ENCODE measurements around the gene TMEM40. TPM values are rescaled to one million over a fixed set of nuclear protein-coding genes. Genes with fewer than 3 reads are reported as not detected.

TMEM40 gene
- total RNA-seq, 4 donors from 2014 or later, result 0.62 to 1.2 TPM; not detected in 2

DNA sequence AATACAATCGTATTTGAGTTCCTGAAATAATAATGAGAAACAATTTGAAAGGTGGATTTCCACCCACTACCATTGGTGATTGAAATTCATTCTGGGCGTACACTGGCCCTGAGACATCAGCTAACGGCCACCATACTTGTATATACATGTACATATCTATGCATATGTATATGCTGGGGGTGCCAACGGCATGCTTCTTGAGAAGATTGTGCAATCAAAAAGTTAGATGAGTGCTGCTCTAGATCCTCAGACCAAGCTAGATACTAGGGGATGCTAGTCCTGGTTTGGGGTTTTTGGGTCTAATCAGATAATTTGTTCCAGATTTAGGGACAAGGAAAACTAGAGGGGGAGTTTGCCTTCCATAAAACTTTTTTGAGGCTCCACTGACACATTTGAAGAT lies 2.9 kb downstream of the TMEM40 start:
- peaks cover 19 to 25% of the 10 kb centered on the region in 2 donors for H3K4me1 ChIP-seq
- H3K27ac ChIP-seq, result no peak overlapping the region
- no peak for ATAC-seq
- TF ChIP-seq, protein P1, sequence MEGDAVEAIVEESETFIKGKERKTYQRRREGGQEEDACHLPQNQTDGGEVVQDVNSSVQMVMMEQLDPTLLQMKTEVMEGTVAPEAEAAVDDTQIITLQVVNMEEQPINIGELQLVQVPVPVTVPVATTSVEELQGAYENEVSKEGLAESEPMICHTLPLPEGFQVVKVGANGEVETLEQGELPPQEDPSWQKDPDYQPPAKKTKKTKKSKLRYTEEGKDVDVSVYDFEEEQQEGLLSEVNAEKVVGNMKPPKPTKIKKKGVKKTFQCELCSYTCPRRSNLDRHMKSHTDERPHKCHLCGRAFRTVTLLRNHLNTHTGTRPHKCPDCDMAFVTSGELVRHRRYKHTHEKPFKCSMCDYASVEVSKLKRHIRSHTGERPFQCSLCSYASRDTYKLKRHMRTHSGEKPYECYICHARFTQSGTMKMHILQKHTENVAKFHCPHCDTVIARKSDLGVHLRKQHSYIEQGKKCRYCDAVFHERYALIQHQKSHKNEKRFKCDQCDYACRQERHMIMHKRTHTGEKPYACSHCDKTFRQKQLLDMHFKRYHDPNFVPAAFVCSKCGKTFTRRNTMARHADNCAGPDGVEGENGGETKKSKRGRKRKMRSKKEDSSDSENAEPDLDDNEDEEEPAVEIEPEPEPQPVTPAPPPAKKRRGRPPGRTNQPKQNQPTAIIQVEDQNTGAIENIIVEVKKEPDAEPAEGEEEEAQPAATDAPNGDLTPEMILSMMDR (IDR thresholded peaks at IDR 0.05 in 4 of 5, conservative IDR thresholded peaks at IDR 0.05 in 1 of 5), result no peak
- TF ChIP-seq POLR2A (IDR thresholded peaks at IDR 0.05), result no peak
- no peak overlapping the region for H3K4me3 ChIP-seq
- intact Hi-C loops (cut with DNase I; ENCODE audit: low total_unique reads) (no loop called here), in situ Hi-C loops (cut with MboI; ENCODE audit: low sequenced_read_pairs in 4 of 4) (no loop called here)
- H3K36me3 ChIP-seq, result no peaks in the 10 kb centered on the region
- no peaks in the 10 kb centered on the region for H3K27me3 ChIP-seq
- no peaks in the 10 kb centered on the region for H3K9me3 ChIP-seq
- no peak for DNase-seq

DNA sequence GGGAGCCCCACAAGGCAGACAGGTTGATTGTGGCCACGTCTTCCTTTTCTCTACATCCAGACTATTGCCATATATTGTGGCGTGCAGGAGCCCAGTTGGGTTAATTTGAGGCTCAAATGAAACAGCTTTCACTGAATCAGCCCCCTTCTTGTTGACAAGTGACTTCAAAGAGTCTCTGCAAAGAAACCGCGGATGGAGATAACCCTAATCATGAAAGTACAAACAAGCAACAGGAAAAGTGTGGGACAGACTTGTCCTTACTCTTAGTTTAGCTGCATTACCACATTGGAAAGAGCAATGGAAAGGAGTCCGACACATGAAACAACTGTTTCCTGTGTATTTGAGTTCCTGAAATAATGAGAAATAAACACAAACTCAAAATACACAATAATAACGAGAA lies 3.3 kb downstream of the TMEM40 start:
- intact Hi-C loops (cut with DNase I; ENCODE audit: low total_unique reads), result no loop called here
- H3K27ac ChIP-seq, result no peak overlapping the region
- no peak for ATAC-seq
- H3K9me3 ChIP-seq, result no peaks in the 10 kb centered on the region
- no peak for DNase-seq
- in situ Hi-C loops (cut with MboI; ENCODE audit: low sequenced_read_pairs in 4 of 4), result no loop called here
- H3K27me3 ChIP-seq, result no peaks in the 10 kb centered on the region
- TF ChIP-seq, protein P1 (IDR thresholded peaks at IDR 0.05 in 4 of 5, conservative IDR thresholded peaks at IDR 0.05 in 1 of 5), result no peak
- TF ChIP-seq POLR2A (IDR thresholded peaks at IDR 0.05), result no peak
- H3K36me3 ChIP-seq, result no peaks in the 10 kb centered on the region
- no peak overlapping the region for H3K4me3 ChIP-seq
- H3K4me1 ChIP-seq, result peaks cover 22 to 30% of the 10 kb centered on the region in 2 donors

DNA sequence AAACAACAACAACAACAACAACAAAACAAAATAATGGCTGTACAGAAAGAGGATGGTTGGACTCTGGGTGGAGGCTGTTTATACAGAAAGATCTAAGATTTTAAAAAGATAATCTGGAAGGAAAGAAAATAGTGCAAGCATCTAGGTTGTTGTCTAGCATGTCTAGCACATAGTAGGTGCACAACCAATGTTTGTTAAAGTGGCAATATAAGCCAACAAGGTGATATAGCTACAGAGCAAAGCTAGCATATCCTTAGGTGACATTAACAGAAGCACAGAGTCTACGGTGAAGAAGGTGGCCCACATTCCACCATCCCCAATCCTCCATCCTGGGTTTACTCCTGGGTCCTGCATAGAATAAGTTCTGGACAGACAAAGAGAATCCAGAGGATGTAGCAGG lies 4.7 kb downstream of the TMEM40 start:
- peaks cover 31 to 37% of the 10 kb centered on the region in 2 donors for H3K4me1 ChIP-seq
- H3K4me3 ChIP-seq, result no peak overlapping the region
- H3K27ac ChIP-seq, result no peak overlapping the region
- H3K27me3 ChIP-seq, result no peaks in the 10 kb centered on the region
- intact Hi-C loops (cut with DNase I; ENCODE audit: low total_unique reads) (no loop called here), in situ Hi-C loops (cut with MboI; ENCODE audit: low sequenced_read_pairs in 4 of 4) (no loop called here)
- ATAC-seq, result no peak
- H3K9me3 ChIP-seq, result no peaks in the 10 kb centered on the region
- no peak for DNase-seq
- TF ChIP-seq, protein P1 (IDR thresholded peaks at IDR 0.05 in 4 of 5, conservative IDR thresholded peaks at IDR 0.05 in 1 of 5), result no peak
- TF ChIP-seq POLR2A (IDR thresholded peaks at IDR 0.05), result no peak
- H3K36me3 ChIP-seq, result no peaks in the 10 kb centered on the region

DNA sequence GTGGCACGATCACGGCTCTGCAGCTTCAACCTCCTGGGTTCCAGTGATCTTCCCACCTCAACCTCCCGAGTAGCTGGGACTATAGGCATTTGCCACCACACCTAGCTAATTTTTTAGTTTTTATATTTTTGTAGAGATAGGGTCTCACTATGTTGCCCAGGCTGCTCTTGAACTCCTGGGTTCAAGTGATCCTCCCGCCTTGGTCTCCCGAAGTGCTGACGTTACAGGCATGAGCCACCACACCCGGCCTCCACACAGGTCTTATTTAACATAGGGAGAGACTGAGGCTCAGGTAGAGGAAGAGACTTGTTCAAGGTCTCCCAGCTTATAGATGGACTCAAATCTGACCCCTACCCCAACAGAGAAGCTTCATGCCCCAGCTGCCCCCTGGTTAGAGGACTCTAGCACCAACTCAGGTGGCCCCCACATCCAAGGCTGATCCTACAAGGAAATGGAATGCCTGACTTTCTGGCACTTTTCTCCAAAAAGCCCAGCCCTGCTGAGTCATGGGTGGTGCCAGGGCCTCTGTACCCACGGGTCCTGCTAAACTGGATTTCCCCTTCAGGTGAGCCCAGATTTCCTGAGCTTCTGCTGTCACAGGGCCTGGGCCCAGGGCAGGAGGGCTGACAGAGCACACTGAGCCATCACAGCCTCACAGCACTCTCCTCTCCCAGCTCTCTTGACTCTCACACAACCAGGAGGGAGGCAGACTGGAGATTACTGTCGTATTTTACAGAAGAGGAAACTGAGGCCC lies 5.6 kb downstream of the TMEM40 start:
- Histone ChIP-seq H3K27ac (no peak overlapping the region), H3K9me3 (no peaks in the 10 kb centered on the region), H3K4me3 (no peak overlapping the region), H3K27me3 (no peaks in the 10 kb centered on the region), H3K4me1 (peaks cover 29 to 37% of the 10 kb centered on the region in 2 donors), H3K36me3 (no peaks in the 10 kb centered on the region)
- TF ChIP-seq, protein P1 (IDR thresholded peaks at IDR 0.05 in 4 of 5, conservative IDR thresholded peaks at IDR 0.05 in 1 of 5), result no peak
- TF ChIP-seq POLR2A (IDR thresholded peaks at IDR 0.05), result no peak
- in situ Hi-C loops (cut with MboI; ENCODE audit: low sequenced_read_pairs in 4 of 4) (no loop called here), intact Hi-C loops (cut with DNase I; ENCODE audit: low total_unique reads) (no loop called here)
- DNase-seq (no peak), ATAC-seq (no peak)
